Activated naive CD4-positive, alpha-beta T cell treated with Interleukin-2 at 50 U/mL for 16 hours (primary cell): ENCODE data around the gene OR1J4.
"Not testable (repeated sequence)": the region's sequence is repeated elsewhere in the genome, so short reads cannot be mapped to it uniquely, and the experiment has no call there.

Source experiments
- DNase-seq: peaks from one replicate; pipeline ENCODE4 v3.0.0-alpha.2; 2020

The OR1J4 gene, protein sequence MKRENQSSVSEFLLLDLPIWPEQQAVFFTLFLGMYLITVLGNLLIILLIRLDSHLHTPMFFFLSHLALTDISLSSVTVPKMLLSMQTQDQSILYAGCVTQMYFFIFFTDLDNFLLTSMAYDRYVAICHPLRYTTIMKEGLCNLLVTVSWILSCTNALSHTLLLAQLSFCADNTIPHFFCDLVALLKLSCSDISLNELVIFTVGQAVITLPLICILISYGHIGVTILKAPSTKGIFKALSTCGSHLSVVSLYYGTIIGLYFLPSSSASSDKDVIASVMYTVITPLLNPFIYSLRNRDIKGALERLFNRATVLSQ

DNA sequence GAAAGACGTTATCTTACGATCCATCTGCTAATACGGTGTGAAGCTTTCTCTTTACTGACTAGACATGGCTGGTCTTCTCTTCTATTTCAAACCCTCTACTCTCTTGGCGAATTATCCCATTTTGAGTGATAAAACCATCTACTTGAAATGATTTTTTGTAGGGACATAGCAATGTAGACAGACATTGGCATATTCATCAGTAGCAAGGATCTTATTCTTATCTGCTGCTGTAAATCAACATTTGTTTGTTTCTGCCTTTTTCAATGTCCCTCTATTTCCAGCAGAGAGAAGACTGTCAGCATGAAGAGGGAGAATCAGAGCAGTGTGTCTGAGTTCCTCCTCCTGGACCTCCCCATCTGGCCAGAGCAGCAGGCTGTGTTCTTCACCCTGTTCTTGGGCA is at the start of gene OR1J4:
OR1J4 (plus strand) TSS at position 301 of the 400 bp plus-strand sequence; CDS start at position 301, 0 bp downstream.
- DNase-seq = no peak

DNA sequence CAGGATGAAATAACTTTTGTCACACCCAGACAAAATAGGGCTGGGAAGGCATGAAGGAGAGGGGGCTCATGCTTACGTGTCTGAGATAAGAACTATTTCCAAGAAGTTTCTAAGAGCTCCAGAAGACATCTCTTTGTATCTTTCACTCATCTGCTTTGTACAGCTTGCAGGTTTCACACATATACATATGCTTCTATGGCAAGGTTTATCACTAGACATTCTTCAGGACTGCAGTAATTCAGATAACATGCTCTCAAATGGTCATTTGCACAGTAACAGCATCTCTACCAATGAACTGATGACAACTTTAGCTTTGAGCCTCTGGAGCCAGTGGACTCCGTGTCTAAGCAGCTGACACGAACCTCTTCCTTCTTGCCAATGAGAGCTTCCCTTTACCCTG is 44.4 kb upstream of the OR1J4 start:
- no peak for DNase-seq

DNA sequence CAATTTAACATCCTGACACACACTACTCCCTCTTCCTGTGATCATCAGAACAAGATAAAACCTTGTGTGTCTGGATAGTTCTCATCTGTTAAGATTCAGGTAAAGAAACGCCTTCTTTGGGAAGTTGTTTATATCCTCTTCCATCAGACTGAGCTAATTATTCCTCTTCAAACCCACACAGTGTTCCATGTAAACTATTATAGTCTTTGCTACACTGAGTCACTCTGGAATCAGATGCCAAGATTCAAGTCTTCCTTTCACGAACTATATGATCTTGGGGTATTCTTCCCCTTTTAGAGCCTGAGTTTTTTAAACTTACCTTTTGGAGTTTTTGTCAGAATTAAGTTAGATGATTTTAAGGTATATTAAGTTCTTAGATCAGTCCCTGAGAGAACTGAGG is 43.2 kb upstream of the OR1J4 start:
- DNase-seq = no peak

DNA sequence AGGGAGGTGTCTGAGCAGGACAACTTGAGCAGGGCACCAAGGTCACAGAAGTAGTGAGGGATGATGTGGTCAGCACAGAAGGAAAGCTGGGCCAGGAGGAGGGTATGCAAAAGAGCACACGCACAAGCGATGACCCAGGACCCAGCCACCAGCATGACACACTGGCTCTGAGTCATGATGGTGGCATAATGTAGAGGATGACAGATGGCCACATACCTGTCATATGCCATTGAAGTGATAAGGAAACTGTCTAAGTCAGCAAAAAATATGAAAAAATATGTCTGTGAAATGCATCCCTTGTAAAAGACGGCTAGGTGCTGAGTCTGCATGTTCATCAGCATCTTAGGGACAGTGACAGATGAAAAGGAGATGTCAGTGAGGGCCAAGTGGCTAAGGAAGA is 41.6 kb upstream of the OR1J4 start:
- no peak for DNase-seq

DNA sequence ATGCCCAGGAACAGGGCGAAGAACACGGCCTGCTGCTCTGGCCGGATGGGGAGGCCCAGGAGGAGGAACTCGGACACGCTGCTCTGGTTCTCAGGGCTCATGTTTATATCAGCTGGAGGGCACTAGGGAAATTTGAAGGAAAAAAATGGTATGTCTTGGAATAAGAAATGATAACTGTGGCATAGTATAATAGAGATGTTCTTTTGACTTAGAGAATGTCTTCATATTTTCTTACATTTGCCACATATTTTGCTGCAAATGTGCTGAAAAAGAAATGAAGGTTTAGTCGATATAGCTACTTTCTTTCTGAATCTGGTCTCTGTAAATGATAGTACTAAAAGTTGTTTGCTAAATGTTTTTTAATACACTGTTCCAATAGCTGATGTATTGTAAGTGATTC is 41.1 kb upstream of the OR1J4 start, which contains the start of gene OR1J1:
OR1J1 (minus strand) TSS at position 101 of the 400 bp plus-strand sequence; CDS start at position 101, 0 bp downstream.
- DNase-seq = no peak

DNA sequence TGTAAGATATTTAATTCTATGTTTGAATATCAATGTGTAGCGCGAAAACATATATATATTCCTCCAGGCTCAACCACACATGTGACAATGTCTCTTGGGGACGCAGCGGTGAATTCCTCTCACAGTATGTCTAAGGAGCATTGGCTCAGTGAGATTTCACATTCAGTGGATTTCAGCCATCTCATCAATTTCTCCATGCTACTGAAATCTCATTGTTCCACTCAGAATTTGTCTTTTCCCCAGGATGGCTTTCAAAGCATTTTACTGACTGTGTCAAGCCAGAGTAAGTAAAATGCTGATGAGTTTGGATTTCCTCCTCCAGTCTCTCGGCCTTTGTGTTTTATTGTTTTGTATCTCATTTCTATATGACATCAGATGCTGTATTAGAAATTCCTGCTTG is 39.9 kb upstream of the OR1J4 start:
- DNase-seq = no peak

DNA sequence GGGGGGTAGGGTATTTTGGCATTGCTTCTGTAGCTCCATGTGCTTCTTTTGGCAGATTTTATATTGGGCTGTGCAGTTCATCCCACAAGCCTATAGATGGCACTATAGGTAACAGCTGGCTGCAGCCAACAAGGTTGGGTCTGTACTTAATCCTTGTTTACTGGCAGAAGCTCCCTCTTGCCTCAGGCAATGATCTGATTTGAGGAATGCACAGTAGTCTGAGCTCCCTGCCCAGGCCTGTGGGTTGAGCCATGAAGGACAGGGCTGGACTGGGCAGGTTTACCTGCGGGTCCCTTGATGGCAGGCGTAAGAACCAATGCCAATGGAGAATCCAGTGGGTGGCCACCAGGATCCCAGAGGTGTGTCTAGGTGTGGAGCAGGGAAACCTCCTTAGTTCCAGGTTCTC is 20.1 kb upstream of the OR1J4 start:
- peak; percentile 11 for DNase-seq

DNA sequence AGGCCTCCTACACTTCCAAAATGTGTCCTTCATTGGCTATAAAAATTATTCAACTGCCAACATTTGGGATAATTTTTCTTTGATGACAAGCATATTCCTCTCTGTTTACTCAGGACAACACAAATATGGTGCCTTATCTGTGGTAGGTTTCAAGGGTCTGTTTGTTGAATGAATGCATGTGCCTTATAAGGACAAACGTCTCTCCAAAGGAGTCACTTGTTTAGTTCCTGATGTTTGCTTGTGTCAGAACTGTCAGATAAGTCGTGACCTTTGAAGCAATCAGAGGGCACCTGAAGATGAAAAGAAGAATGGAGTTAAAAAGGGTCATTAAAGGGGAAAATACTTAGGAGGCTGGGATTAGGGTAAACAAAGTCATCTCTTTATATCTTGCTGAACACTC is 12.0 kb upstream of the OR1J4 start:
- no peak for DNase-seq

DNA sequence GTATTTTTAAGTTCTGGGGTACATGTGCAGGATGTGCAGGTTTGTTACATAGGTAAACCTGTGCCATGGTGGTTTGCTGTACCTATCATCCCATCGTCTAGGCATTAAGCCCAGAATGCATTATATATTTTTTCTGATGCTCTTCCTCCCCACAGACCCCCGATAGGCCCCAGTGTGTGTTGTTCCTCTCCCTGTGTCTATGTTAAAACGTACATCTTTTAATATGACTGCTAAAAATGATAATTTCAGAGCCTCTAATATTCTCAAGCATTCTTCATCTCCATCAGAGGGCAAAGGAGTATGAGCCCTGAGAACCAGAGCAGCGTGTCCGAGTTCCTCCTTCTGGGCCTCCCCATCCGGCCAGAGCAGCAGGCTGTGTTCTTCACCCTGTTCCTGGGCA is 8.4 kb upstream of the OR1J4 start, which contains the start of gene OR1J2:
OR1J2 (plus strand) TSS at position 301 of the 400 bp plus-strand sequence; CDS start at position 301, 0 bp downstream.
- DNase-seq = no peak

DNA sequence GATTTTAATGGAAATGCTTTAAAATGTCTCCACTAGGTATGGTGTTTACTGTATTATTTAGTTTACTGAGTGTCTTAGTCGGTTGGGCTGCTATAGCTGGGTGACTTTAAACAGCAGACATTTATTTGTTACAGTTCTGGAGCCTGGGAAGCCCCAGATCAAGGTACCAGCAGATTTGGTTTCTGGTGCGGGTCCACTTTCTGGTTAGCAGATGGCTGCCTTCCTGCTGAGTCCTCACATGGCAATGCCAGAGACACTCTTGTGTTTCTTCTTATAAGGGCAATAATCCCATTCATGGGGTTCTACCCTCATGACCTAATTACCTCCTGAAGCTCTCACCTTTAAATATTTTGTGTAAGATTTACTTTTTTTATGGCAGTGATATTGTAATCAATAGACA is 715 bp upstream of the OR1J4 start:
- no peak for DNase-seq

DNA sequence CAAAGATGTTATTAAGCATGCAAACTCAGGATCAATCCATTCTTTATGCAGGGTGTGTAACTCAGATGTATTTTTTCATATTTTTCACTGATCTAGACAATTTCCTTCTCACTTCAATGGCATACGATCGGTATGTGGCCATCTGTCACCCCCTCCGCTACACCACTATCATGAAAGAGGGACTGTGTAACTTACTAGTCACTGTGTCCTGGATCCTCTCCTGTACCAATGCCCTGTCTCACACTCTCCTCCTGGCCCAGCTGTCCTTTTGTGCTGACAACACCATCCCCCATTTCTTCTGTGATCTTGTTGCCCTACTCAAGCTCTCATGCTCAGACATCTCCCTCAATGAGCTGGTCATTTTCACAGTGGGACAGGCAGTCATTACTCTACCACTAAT is 435 bp downstream of the OR1J4 start:
- no peak for DNase-seq

DNA sequence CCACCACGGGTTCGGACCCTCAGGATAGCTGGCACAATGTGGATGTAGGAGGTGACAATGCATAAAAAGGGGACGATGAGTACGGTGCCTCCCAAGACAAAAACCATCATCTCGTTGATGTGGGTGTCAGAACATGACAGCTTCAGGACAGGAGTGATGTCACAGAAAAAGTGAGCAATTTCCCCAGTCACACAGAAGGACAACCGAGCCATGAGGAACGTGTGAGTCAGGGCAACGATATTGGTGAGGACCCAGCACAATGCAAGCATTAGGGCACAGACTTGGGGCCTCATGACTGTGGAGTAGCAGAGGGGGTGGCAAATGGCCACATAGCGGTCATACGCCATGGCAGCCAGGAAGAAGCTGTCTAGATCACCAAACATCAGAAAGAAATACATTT is 7.7 kb downstream of the OR1J4 start:
- DNase-seq = no peak

DNA sequence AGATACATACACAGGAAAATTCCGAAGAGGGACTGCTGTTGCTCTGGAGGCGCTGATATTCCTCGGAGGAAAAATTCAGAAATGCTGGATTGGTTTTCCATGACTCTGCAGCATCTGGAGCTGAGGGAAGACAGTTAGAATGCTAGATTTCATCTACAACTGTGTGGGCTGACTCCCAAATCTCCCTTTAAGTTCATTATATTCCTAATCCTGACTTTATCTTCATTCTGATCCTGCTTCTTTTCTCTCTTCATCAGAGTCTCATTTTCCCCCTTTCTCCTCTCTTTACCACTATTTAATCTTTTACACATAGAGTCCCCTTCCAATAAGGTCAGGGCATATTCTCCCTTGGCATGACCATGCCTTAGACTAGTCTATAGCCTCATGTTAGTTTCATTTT is 8.3 kb downstream of the OR1J4 start, which contains the start of gene OR1N1:
OR1N1 (minus strand) TSS at position 101 of the 400 bp plus-strand sequence; CDS start at position 101, 0 bp downstream.
- DNase-seq = no peak

DNA sequence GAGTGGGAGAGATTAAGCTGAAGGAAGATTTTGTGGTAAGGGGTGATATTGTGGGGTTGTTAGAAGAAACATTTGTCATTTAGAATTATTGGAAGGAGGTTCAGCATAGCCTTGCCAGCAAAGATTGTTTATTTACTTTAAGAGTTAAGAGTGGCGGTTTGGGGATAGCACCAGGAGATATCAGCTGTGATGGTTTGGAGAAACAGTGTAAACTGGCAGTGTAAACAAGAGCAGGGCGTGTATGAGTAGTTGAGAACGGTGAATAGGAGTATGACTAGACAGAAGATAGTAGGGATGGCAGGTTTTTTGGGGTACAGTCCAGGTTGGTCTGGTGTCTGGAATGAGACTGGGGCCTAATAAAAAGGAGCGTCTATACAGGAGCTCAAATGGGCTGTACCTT is 12.2 kb downstream of the OR1J4 start:
- DNase-seq = not testable (repeated sequence)

DNA sequence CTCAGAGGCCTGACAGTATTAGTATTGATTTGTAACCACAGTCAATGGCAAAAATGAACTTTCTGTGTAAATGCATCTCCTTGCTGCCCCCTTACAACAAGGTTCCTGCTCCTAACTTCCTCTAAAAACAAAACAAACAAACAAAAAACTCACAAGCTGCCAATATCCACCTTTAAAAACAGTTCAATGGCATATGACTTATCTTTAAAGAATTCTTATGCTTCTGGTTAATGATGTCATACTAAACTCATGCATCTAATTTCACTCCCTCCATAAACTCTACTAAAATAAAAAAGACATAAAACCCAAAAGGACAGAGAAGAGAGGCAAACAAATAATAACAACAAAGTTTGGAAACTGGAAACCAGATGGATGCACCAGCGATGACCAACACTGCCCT is 17.2 kb downstream of the OR1J4 start:
- no peak for DNase-seq

DNA sequence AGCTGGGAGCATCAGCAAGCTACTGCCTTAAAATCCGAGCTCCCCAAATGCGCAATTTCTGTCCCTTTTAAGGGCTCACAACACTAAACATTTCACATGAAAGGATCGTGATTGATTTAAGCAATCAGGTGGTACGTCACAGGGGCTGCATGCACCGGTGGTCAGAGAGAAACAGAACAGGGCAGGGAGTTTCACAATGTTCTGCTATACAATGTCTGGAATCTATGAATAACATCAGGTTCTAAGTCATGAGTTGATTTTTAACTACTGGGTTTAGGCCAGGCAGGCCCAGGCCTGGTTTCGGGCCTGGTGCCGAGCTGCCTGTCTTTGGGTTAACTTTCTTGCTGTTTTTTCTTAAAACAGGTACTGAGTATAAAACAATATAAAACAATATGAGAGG is 18.1 kb downstream of the OR1J4 start:
- not testable (repeated sequence) for DNase-seq

DNA sequence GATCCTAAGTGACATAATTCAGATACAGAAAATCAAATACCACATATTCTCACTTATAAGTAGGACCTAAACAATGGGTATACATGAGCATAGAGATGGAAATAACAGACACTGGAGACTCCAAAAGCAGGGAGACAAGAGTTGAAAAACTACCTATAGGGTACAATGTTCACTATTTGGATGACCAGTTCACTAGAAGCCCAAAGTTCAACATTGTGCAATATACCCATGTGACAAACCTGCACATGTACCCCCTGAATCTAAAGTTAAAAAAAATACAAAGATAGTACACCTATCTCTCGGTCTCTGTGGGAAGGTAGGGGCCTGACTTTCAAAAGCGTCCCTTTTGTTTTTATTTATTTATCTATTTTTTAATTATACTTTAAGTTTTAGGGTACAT is 19.8 kb downstream of the OR1J4 start:
- DNase-seq = no peak

DNA sequence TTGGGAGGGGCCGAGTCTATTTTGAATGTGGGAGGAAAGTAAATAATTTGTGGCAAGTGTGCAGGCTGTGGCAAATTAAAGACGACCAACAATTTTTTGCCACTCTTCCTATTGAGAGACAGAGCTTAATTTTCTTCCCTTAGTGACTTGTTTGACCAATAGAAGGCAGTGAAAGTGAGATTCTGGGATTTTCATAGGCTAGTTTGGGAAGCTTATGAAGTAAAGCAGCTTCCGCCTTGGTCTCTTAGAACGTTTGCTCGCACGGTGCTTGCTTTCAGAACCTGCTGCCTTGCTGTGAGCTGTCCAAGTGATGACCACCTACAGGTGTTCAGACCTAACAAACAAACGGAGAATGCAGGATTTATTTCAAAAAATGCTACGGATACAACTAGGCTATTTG is 27.3 kb downstream of the OR1J4 start:
- DNase-seq = no peak

DNA sequence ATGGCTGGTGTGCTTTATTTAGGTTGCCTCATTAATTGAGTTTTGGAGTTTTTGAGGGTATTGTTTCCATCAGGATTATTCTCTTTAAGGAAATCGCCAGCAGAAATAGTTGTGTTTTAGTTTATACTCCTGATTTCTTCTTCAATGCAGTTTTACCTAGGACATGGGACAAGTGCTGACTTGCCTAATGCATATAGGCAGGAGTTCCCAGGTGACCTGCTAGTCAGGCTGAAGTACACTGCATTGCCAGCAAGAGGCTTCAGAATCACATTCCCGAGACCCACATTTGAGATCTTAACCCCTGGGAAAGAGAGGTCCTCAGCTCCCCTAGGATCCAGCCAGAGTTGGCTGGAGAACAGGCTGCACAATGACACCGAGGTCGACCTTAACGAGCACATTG is 32.4 kb downstream of the OR1J4 start:
- DNase-seq = no peak

DNA sequence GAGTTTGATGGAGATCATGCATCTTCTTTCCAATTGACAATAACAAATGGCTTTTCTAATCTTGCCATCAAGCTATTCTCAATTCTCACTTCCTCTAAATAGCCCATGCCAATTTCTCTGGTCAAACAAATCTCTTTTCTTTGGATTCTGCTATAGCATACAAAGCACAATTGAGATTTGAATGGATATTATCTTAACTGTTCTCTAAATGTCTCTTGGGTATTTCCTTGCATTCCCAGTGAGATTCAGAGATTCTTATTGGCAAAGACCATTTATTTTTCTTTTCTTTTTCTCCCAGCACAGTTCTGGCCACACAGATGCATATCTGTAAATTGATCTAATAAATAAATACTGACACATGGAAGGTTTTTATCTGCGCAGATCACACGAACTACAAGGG is 33.9 kb downstream of the OR1J4 start, which contains the start of gene OR1N2:
OR1N2 (plus strand) TSS at position 301 of the 400 bp plus-strand sequence. CDS start 100 bp downstream, outside the sequence.
- no peak for DNase-seq

DNA sequence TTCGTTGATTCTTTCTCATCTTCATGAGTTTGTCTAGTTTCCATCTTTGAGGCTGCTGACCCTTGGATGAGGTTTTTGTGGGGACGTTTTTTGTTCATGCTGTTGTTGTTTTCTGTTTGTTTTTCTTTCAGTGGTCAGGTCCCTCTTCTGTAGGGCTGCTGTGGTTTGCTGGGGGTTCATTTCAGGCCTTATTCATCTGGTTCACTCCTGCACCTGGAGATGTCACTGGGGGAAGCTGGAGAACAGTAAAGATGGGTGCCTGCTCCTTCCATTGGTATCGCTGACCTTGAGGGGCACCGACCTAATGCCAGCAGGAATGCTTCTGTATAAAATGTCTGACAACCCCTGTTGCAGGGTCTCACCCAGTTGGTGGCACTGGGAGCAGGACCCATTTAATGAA is 42.5 kb downstream of the OR1J4 start:
- DNase-seq = no peak

DNA sequence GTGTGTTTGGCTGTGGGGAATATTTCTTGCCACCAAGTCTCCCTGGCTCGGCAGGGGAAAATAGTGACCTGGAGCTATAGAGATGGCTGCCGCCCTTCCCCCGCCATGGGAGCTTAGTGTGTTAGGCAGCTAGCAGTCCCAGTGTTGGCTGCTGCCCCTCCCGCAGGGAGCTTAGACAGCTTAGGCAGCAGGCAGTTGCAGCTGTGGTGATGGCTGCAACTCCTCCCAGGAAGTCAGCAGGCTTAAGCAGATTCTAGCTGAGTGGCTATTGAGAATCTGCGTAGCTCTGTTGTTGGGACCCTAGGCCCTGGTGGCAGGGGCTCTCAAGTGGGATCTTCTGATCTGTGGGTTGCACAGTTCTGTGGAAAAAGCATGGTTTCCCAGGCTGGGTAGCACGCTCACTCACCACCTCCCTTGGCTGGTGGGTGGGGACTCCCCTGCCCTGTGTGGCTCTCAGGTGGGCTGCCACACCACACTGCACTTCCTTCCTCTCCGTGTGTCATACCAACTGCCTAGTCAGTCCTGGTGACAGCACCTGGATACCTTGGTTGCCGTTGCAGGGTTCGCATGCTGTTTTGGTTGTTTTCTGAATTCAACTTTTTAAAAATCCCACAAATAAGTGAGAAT is 43.3 kb downstream of the OR1J4 start:
- no peak for DNase-seq

DNA sequence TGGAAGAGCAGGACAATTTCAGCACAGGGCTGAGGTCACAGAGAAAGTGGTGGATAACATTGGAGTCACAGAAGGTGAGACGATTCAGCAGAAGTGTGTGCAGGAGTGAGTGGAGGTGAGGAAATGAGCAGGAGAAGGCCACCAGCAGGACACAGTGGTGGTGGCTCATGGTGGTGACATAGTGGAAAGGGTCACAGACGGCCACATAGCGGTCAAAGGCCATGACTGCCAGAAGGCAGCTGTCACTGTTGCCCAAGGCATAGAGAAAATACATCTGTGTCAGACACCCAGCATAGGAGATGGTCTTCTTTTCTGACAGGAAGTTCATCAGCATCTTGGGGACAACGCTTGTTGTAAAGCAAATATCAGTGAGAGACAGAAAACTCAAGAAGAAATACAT is 49.0 kb downstream of the OR1J4 start:
- DNase-seq = no peak
